IMR-90 (cell line): ENCODE results near the gene HOXB7. TPM values are rescaled to one million over a fixed set of nuclear protein-coding genes. Genes with fewer than 3 reads are reported as not detected.

ENCODE experiments used
- ATAC-seq: fragments of 200-7000 bp; cut with Tn5 transposase; 2 replicates; pipeline ENCODE4 v1.9.1; 2020; ENCODE audit warnings: low read depth, mild to moderate bottlenecking, moderate library complexity
- BruUV-seq: library from RNA; stranded (reverse); fragments of 400-500 nt; replicated peaks from 2 replicates; lab custom pipeline; 2021; lab: Mats Ljungman, UMichigan
- CTCF ChIA-PET: fragments of 300-600 bp; formaldehyde crosslinking; extraction: SDS; loops from one replicate; lab custom pipeline; 2021; ENCODE audit warnings: antibody characterized with exemption; lab: Yijun Ruan, JAX
- POLR2A ChIA-PET: fragments of 300-600 bp; sonication (Branson Sonifier 250); formaldehyde crosslinking; loops from one replicate; lab custom pipeline; 2022; ENCODE audit warnings: antibody characterized with exemption; ENCODE audit not compliant: unreplicated experiment; lab: Charles Lee
- DNase-seq: peaks from one replicate; pipeline ENCODE4 v3.0.0; 2013
- H2AFZ ChIP-seq: replicated peaks from 2 replicates; pipeline ENCODE3; 2013; ENCODE audit warnings: low read length, mild to moderate bottlenecking; ENCODE audit not compliant: poor library complexity
- H2AK5ac ChIP-seq: 2 replicates; pipeline ENCODE4 v1.6.1; 2013; ENCODE audit warnings: low read depth, low read length, inconsistent platforms
- H2AK9ac ChIP-seq: replicated peaks from 2 replicates; pipeline ENCODE3; 2013; ENCODE audit warnings: mild to moderate bottlenecking, low read depth, low read length, moderate library complexity; ENCODE audit not compliant: poor library complexity
- H2BK120ac ChIP-seq: 2 replicates; pipeline ENCODE4 v1.6.1; 2013; ENCODE audit warnings: low read depth, low read length, inconsistent platforms
- H2BK15ac ChIP-seq: 3 replicates; pipeline ENCODE4 v1.6.1; 2013; ENCODE audit warnings: low read depth, low read length, inconsistent platforms
- H2BK20ac ChIP-seq: 2 replicates; pipeline ENCODE4 v1.6.1; 2013; ENCODE audit warnings: low read depth, mild to moderate bottlenecking, inconsistent platforms, low read length, moderate library complexity
- H2BK5ac ChIP-seq: 2 replicates; pipeline ENCODE4 v1.6.1; 2013; ENCODE audit warnings: mild to moderate bottlenecking, low read depth, low read length, inconsistent platforms; ENCODE audit not compliant: poor library complexity, severe bottlenecking
- H3K14ac ChIP-seq: replicated peaks from 2 replicates; pipeline ENCODE4 v1.6.1; 2013; ENCODE audit warnings: low read depth, low read length, inconsistent platforms
- H3K18ac ChIP-seq: 2 replicates; pipeline ENCODE4 v1.6.1; 2013; ENCODE audit warnings: low read depth, low read length, control low read depth
- H3K23ac ChIP-seq: 2 replicates; pipeline ENCODE4 v1.6.1; 2013; ENCODE audit warnings: low read depth, low read length, inconsistent platforms
- H3K27ac ChIP-seq: 2 replicates; pipeline ENCODE4 v1.5.1; 2013; ENCODE audit warnings: mild to moderate bottlenecking, control low read depth, low read length; ENCODE audit not compliant: insufficient read depth
- H3K27me3 ChIP-seq: 2 replicates; pipeline ENCODE4 v1.6.1; 2013; ENCODE audit warnings: low read length; ENCODE audit not compliant: control insufficient read depth, insufficient read depth
- H3K36me3 ChIP-seq: 2 replicates; pipeline ENCODE4 v1.6.1; 2013; ENCODE audit warnings: low read length, mixed read lengths; ENCODE audit not compliant: control insufficient read depth, insufficient read depth
- H3K4ac ChIP-seq: 2 replicates; pipeline ENCODE4 v1.6.1; 2013; ENCODE audit warnings: low read depth, low read length, inconsistent platforms
- H3K4me1 ChIP-seq: 2 replicates; pipeline ENCODE4 v1.6.1; 2013; ENCODE audit warnings: low read length, mixed read lengths; ENCODE audit not compliant: control insufficient read depth, insufficient read depth
- H3K4me2 ChIP-seq: 2 replicates; pipeline ENCODE4 v1.6.1; 2013; ENCODE audit warnings: low read depth, mild to moderate bottlenecking, control low read depth, low read length, moderate library complexity
- H3K4me3 ChIP-seq: 2 replicates; pipeline ENCODE4 v1.5.1; 2013; ENCODE audit warnings: low read depth, mild to moderate bottlenecking, control low read depth, low read length, moderate library complexity; ENCODE audit not compliant: insufficient read depth
- H3K56ac ChIP-seq: 2 replicates; pipeline ENCODE4 v1.6.1; 2013; ENCODE audit warnings: low read length, inconsistent platforms; ENCODE audit not compliant: insufficient read depth; ENCODE audit errors: extremely low read depth
- H3K79me1 ChIP-seq, 2 experiments: 2 replicates each; pipeline ENCODE4 v1.6.1; 2013; ENCODE audit warnings: low read length in 2 of 2, inconsistent platforms in 1 of 2, low read depth in 1 of 2
- H3K9ac ChIP-seq: 2 replicates; pipeline ENCODE4 v1.6.1; 2013; ENCODE audit warnings: low read depth, low read length, control low read depth
- H3K9me1 ChIP-seq: 2 replicates; pipeline ENCODE4 v1.6.1; 2013; ENCODE audit warnings: low read length, inconsistent platforms; ENCODE audit not compliant: insufficient read depth
- H3K9me3 ChIP-seq: 2 replicates; pipeline ENCODE4 v1.6.1; 2013; ENCODE audit warnings: low read length; ENCODE audit not compliant: control insufficient read depth, insufficient read depth
- H4K20me1 ChIP-seq: 2 replicates; pipeline ENCODE4 v1.6.1; 2013; ENCODE audit warnings: low read length, inconsistent platforms; ENCODE audit not compliant: insufficient read depth
- H4K5ac ChIP-seq: 2 replicates; pipeline ENCODE4 v1.6.1; 2013; ENCODE audit warnings: mild to moderate bottlenecking, low read depth, low read length, control low read depth
- H4K8ac ChIP-seq, 2 experiments: 2 replicates each; pipeline ENCODE4 v1.6.1; 2013; ENCODE audit warnings: low read depth in 2 of 2, low read length in 2 of 2, control low read depth in 1 of 2, inconsistent platforms in 1 of 2
- H4K91ac ChIP-seq: 2 replicates; pipeline ENCODE4 v1.6.1; 2013; ENCODE audit warnings: low read depth, low read length, inconsistent platforms; ENCODE audit not compliant: insufficient read depth
- CTCF ChIP-seq: conservative IDR thresholded peaks from 2 replicates; pipeline ENCODE4 v1.5.1; 2012; ENCODE audit warnings: mild to moderate bottlenecking, low read depth, low read length, improper control_type of control experiment
- POLR2A ChIP-seq: IDR thresholded peaks from 2 replicates; pipeline ENCODE4 v1.6.1; 2012; ENCODE audit warnings: mild to moderate bottlenecking, low read depth, low read length
- RAD21 ChIP-seq: IDR thresholded peaks from 2 replicates; pipeline ENCODE4 v1.6.1; 2012; ENCODE audit warnings: low read length, improper control_type of control experiment
- RFX5 ChIP-seq: IDR thresholded peaks from 2 replicates; pipeline ENCODE4 v1.8.0; 2012; ENCODE audit warnings: low read depth, mild to moderate bottlenecking, low read length, moderate library complexity
- WGBS, 2 experiments: methylation state at CpG; one replicate each; pipeline versions ENCODE4 v1.1.5 to v1.1.7; 2013; ENCODE audit warnings: missing lambda C conversion rate in 2 of 2; ENCODE audit not compliant: insufficient read length in 1 of 2; ENCODE audit errors: extremely low coverage in 2 of 2; 5-methylcytosine and 5-hydroxymethylcytosine counted together
- dilution Hi-C: fragments of 300-500 bp; cut with HindIII; formaldehyde crosslinking; loops from one replicate; pipeline ENCODE4 v1.14.3; 2018; ENCODE audit warnings: low sequenced_read_pairs; ENCODE audit not compliant: unreplicated experiment
- in situ Hi-C: fragments of 300-500 bp; cut with MboI; formaldehyde crosslinking; loops from 3 replicates; pipeline ENCODE4 v1.14.3; 2019; ENCODE audit warnings: low sequenced_read_pairs, inconsistent platforms, mixed read lengths
- intact Hi-C: fragments of 100-400 bp; cut with micrococcal nuclease; formaldehyde crosslinking; loops from 2 replicates; pipeline ENCODE4 v1.10.0; 2022
- polyA plus RNA-seq, 3 experiments: library from polyadenylated mRNA; depleted of rRNA; stranded (reverse); fragments of >200 nt; gene quantifications; 2 replicates each; pipeline ENCODE4 v1.2.3, GENCODE V29; 2012; ENCODE audit warnings: low replicate concordance in 1 of 3
- total RNA-seq: library from RNA; depleted of rRNA; stranded (reverse); fragments of >200 nt; gene quantifications from 2 replicates; pipeline ENCODE4 v1.2.3, GENCODE V29; 2012

HOXB7 gene
- total and polyA plus RNA-seq, 2 of the 4 experiments (the other 2 are of a cell fraction): 1.8 to 6.7 TPM

GRCh38 chr17:48633266-48633677 is 22.5 kb upstream of the HOXB7 start:
- BruUV-seq: no TSS peak
- Histone ChIP-seq H3K4me1 (no peaks in the 10 kb centered on the region), H3K27me3 (peaks cover 98% of the 10 kb centered on the region), H2BK20ac (no peak overlapping the region), H3K18ac (no peak overlapping the region), H2BK120ac (no peak overlapping the region), H2AK9ac (no peak overlapping the region), H3K9ac (no peak overlapping the region), H4K5ac (no peak overlapping the region), H4K20me1 (peaks cover 3% of the 10 kb centered on the region; the same call in 1 of the 2 replicates), H3K14ac (no peak overlapping the region), H2AK5ac (no peak overlapping the region), H3K4ac (no peak overlapping the region), H3K4me3 (no peak overlapping the region), H2BK5ac (no peak overlapping the region), H2BK15ac (no peak overlapping the region), H3K23ac (no peak overlapping the region), H3K27ac (no peak overlapping the region), H3K56ac (no peak overlapping the region), H3K4me2 (no peak overlapping the region), H4K91ac (no peak overlapping the region), H3K36me3 (no peaks in the 10 kb centered on the region), H3K9me1 (no peaks in the 10 kb centered on the region), H4K8ac (no peak overlapping the region), H3K9me3 (peaks cover 36% of the 10 kb centered on the region), H2AFZ (no peak overlapping the region), H3K79me1 (no peaks in the 10 kb centered on the region)
- ATAC-seq: no peak
- WGBS, 2 experiments: 1% methylated on average over 11 of the region's 35 CpGs; no CpG with 5 or more reads in 1 of the 2 experiments
- no peak for DNase-seq
- in situ Hi-C loops: no loop called here
- TF ChIP-seq POLR2A (no peak), CTCF (no peak), RFX5 (no peak), RAD21 (no peak)
- POLR2A ChIA-PET: no interaction called here
- CTCF ChIA-PET: no interaction called here
- dilution Hi-C loops: no loop called here
- intact Hi-C loops: no loop called here
